Colonic mucosa (tissue), 4 donors: ENCODE results near the gene CISD3. TPM values are rescaled to one million over a fixed set of nuclear protein-coding genes. Genes with fewer than 3 reads are reported as not detected.

Source experiments
- DNase-seq: peaks from one replicate; pipeline ENCODE4 v3.0.0-alpha.2; 2020
- H3K27ac ChIP-seq: fragments of 200-600 bp; one replicate; pipeline ENCODE4 v1.8.0; 2021
- H3K27me3 ChIP-seq: fragments of 200-600 bp; one replicate; pipeline ENCODE4 v1.8.0; 2021
- H3K36me3 ChIP-seq: fragments of 200-600 bp; one replicate; pipeline ENCODE4 v1.8.0; 2021
- H3K4me1 ChIP-seq: fragments of 200-600 bp; one replicate; pipeline ENCODE4 v1.8.0; 2021; ENCODE audit warnings: mild to moderate bottlenecking
- H3K4me3 ChIP-seq: fragments of 200-600 bp; one replicate; pipeline ENCODE4 v1.8.0; 2021
- H3K9ac ChIP-seq, 2 donors: one replicate each; pipeline ENCODE4 v1.7.0; 2013; ENCODE audit warnings: control low read depth in 2 of 2, low read depth in 2 of 2, low read length in 2 of 2
- H3K9me3 ChIP-seq: fragments of 200-600 bp; one replicate; pipeline ENCODE4 v1.8.0; 2021
- CTCF ChIP-seq: fragments of 200-600 bp; IDR thresholded peaks from one replicate; pipeline ENCODE4 v1.8.0; 2022; ENCODE audit warnings: antibody characterized with exemption, mild to moderate bottlenecking
- intact Hi-C: fragments of 100-400 bp; cut with DNase I; formaldehyde crosslinking; loops from one replicate; pipeline ENCODE4 v1.14.1; 2022
- total RNA-seq, 2 donors: library from RNA; stranded (reverse); fragmentation: NEBNext Ultra II Directional in 1 of 2; extraction: Animal tissue kit (Norgen Biotek cat#: 25700) in 1 of 2; gene quantifications; one replicate each; pipeline ENCODE4 v1.2.1, GENCODE V29; 2021
- donor health status: healthy.
- donor health status: DM: no; HTN: no; CAD: no.
- donor health status: DM: no; HTN: no; CAD: no.

Gene CISD3
- total RNA-seq, 2 donors from 2014 or later: 82.2 to 152 TPM

DNA sequence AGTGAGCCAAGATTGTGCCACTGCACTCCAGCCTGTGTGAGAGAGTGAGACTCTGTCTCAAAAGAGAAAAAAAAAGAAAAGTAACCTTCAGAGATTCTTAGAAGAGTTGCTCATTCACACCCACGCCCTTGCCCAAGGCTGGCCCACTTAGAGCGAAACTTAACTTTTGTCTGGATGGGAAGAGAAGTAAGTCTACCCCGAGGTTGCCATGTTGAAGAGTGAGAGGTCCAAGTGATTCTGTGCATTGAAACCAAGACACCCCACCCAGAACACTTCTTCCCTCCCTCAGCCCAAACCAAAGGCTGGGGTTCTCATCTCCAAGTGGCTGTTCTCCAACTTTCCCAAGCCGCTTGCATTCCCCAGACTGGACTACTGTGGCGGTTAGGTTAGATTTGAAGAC, 2.4 kb upstream of the CISD3 start:
- H3K27me3 ChIP-seq: no peaks in the 10 kb centered on the region
- intact Hi-C loops: no loop called here
- no peaks in the 10 kb centered on the region for H3K9me3 ChIP-seq
- DNase-seq: no peak
- no peaks in the 10 kb centered on the region for H3K36me3 ChIP-seq
- no peak for TF ChIP-seq CTCF
- H3K9ac ChIP-seq: no peak overlapping the region
- H3K4me1 ChIP-seq: peaks cover 30% of the 10 kb centered on the region
- no peak overlapping the region for H3K4me3 ChIP-seq
- H3K27ac ChIP-seq: no peak overlapping the region

DNA sequence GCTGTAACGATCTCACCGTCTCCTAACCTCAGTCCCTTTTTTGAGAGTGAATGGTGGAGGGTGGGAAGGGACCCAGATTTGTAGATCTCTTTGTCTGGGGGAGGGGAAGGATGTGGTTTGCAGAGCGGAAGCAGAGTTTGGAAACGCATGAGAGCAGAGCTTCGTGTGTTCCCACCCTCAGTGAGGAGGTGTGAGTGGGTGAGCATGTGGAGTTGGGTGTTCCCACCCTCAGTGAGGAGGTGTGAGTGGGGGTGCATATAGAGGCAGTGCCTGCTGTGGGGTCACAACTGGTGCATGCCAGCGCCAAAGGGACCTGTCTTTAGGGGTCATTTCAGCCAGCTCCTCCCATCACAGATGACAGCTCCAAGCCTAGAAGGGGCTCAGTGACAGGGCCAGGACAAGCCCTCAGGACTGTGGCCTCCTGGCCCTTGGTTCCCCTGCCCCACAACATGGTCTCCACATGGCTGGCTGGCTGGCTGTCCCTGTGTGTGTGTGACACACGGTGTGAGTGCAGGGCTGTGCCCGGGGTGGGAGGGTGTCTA, 1.8 kb upstream of the CISD3 start:
- TF ChIP-seq CTCF: no peak
- DNase-seq: no peak
- peaks cover 33% of the 10 kb centered on the region for H3K4me1 ChIP-seq
- H3K27ac ChIP-seq: peak overlapping the region; percentile 20
- no peaks in the 10 kb centered on the region for H3K27me3 ChIP-seq
- H3K4me3 ChIP-seq: no peak overlapping the region
- no peaks in the 10 kb centered on the region for H3K9me3 ChIP-seq
- no peak overlapping the region for H3K9ac ChIP-seq
- intact Hi-C loops: no loop called here
- H3K36me3 ChIP-seq: no peaks in the 10 kb centered on the region

DNA sequence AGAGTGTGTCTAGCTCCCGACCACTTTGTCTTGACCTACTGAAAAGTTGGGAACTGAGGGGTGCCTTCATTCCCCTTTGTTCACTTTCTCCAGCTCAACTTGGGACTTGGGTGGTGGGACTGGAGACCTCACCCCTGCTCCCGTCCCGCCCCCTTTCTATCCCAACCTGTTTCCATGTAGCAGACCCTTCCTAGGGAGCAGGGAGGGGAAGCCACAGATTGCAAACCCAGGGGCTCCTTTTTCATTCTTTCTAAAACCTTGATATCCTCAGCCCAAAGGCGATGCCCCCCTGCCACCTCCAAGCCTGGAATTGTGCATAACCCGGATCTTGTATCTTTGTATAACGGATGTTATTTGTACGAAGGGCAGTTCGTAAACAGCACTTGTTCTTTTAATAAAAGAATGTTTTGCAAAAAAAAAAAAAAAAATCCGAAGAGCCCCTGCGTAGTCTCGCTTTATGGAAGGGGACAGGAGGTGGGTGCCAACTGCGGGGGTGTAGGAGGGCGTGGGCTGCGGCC, 714 bp upstream of the CISD3 start:
- no peaks in the 10 kb centered on the region for H3K9me3 ChIP-seq
- peak overlapping the region; percentile 49 for H3K4me3 ChIP-seq
- intact Hi-C loops: no loop called here
- peak overlapping the region; percentile 79 for H3K27ac ChIP-seq
- peaks cover 34% of the 10 kb centered on the region for H3K4me1 ChIP-seq
- DNase-seq: no peak
- no peaks in the 10 kb centered on the region for H3K36me3 ChIP-seq
- TF ChIP-seq CTCF: no peak
- H3K27me3 ChIP-seq: no peaks in the 10 kb centered on the region
- peak overlapping the region; percentile 76 to 88 for H3K9ac ChIP-seq

DNA sequence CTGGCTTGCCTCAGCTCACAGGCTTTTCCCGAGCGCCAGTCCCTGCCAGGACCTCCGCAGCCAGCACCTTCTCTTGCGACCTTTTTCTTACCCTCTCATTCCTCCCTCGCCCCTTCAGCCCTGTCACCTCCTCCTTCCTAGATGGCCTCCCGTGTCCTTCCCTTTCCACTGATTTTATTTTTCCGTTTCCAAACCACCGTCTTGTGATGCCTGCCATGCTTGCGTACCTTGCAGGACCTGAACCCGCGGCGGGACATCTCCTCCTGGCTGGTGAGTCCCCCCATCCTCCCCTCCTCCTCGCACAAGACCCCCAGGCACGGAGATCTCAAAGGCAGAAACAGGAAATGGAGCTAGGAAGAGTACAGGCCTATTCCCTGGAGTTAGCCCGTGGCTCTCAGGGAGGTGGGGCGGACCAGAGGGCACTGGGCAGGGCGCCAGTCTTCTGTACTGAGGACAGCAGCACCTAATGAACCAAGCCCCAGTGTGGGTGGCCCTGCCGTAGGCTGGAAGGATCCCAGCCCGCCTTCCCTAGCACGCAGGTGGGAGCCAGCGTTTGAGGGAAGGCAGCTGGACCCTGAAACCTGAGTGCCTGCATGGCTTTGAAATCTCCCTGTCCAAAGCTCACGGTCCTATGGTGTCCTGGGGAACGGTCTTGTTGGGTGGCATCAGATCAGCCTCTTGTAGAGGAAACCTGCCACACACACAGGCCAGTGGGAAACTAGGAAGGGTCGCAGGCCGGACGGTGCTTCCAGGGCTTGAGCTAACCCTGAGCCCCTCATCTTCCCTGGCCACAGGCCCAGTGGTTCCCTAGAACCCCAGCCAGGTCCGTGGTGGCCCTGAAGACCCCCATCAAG, 612 bp downstream of the CISD3 start:
- H3K27me3 ChIP-seq: no peaks in the 10 kb centered on the region
- TF ChIP-seq CTCF: no peak
- peak; percentile 95 for DNase-seq
- peak overlapping the region; percentile 92 for H3K27ac ChIP-seq
- H3K9ac ChIP-seq: peak overlapping the region; percentile 82 to 99
- H3K4me3 ChIP-seq: peak overlapping the region; percentile 71
- H3K4me1 ChIP-seq: peaks cover 25% of the 10 kb centered on the region
- no peaks in the 10 kb centered on the region for H3K36me3 ChIP-seq
- intact Hi-C loops: no loop called here
- no peaks in the 10 kb centered on the region for H3K9me3 ChIP-seq

- H3K36me3 ChIP-seq: no peaks in the 10 kb centered on the region
- no peaks in the 10 kb centered on the region for H3K27me3 ChIP-seq
- H3K27ac ChIP-seq: peak overlapping the region; percentile 92
- peak overlapping the region; percentile 71 for H3K4me3 ChIP-seq
- peak; percentile 77 for DNase-seq
- TF ChIP-seq CTCF: no peak
- H3K9me3 ChIP-seq: no peaks in the 10 kb centered on the region
- intact Hi-C loops: no loop called here
- H3K4me1 ChIP-seq: peaks cover 25% of the 10 kb centered on the region
- H3K9ac ChIP-seq: peak overlapping the region; percentile 25 to 99
Observed at GRCh38 chr17:38731526-38732294, 1.6 kb downstream of the CISD3 start.
